Measurements from ENCODE around the gene NUP214.

The NUP214 gene

DNA sequence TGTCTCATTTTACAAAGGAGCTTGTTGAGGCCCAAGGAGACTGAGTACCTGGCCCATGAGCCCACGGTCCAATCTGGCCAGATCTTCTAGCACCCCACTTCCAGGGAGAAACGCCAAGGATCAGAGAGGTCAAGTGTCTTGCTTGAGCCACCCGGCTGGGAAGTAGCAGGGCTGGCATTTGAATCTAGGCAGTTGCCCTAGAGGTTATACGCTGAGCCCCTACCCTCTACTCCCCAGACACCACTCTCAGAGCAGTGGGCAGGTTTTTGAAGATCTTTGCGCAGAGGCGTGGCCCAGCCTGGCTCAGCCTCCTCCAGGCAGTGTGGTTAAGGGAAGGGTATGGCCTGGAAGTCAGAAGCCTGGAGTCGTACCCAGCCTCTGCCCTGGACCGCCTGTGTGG, 5.8 kb upstream of the NUP214 start:
- DNase-seq (ENCODE audit: low read depth): no peak
- TF ChIP-seq, protein P1, sequence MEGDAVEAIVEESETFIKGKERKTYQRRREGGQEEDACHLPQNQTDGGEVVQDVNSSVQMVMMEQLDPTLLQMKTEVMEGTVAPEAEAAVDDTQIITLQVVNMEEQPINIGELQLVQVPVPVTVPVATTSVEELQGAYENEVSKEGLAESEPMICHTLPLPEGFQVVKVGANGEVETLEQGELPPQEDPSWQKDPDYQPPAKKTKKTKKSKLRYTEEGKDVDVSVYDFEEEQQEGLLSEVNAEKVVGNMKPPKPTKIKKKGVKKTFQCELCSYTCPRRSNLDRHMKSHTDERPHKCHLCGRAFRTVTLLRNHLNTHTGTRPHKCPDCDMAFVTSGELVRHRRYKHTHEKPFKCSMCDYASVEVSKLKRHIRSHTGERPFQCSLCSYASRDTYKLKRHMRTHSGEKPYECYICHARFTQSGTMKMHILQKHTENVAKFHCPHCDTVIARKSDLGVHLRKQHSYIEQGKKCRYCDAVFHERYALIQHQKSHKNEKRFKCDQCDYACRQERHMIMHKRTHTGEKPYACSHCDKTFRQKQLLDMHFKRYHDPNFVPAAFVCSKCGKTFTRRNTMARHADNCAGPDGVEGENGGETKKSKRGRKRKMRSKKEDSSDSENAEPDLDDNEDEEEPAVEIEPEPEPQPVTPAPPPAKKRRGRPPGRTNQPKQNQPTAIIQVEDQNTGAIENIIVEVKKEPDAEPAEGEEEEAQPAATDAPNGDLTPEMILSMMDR (IDR thresholded peaks at IDR 0.05; ENCODE audit: insufficient read depth, low read depth, low read length, missing control alignments): no peak
- no peak overlapping the region for H3K4me3 ChIP-seq (ENCODE audit: low read depth, low read length)

DNA sequence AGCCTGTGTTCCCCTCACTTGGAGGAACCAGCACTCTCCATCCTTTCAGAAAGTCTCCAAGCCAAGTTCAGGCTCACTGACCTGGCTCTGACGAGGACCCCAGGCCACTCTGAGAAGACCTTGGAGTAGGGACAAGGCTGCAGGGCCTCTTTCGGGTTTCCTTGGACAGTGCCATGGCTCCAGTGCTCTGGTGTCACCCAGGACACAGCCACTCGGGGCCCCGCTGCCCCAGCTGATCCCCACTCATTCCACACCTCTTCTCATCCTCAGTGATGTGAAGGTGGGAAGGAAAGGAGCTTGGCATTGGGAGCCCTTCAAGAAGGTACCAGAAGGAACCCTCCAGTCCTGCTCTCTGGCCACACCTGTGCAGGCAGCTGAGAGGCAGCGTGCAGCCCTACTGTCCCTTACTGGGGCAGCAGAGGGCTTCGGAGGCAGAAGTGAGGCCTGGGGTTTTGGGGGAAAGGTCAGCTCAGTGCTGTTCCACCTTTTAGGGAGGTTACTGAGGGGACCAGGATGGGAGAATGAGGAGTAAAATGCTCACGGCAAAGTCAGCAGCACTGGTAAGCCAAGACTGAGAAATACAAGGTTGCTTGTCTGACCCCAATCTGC, 4.7 kb upstream of the NUP214 start:
- TF ChIP-seq, protein P1 (IDR thresholded peaks at IDR 0.05; ENCODE audit: insufficient read depth, low read depth, low read length, missing control alignments): no peak
- H3K4me3 ChIP-seq (ENCODE audit: low read depth, low read length): no peak overlapping the region
- no peak for DNase-seq (ENCODE audit: low read depth)

DNA sequence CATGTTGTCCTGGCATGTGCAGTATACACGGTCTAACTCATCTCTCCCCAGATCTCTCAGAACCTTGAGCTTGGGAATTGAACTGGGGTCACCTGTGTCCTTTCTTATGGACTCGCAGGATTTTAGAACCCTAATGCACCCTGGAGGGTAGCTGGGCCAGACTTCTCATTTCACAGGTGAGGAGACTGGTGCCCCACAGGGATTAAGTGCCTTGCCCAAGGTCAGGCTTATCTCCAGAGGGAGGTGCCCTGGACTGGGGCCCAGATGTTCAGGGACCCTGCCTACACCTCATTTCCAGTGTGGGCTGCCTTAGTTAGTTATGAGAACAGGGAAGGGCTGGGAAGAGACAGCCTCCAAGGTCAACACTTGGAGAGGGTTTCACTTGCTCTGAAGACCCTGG, 4.0 kb upstream of the NUP214 start:
- no peak overlapping the region for H3K4me3 ChIP-seq (ENCODE audit: low read depth, low read length)
- TF ChIP-seq, protein P1 (IDR thresholded peaks at IDR 0.05; ENCODE audit: insufficient read depth, low read depth, low read length, missing control alignments): no peak
- DNase-seq (ENCODE audit: low read depth): no peak

DNA sequence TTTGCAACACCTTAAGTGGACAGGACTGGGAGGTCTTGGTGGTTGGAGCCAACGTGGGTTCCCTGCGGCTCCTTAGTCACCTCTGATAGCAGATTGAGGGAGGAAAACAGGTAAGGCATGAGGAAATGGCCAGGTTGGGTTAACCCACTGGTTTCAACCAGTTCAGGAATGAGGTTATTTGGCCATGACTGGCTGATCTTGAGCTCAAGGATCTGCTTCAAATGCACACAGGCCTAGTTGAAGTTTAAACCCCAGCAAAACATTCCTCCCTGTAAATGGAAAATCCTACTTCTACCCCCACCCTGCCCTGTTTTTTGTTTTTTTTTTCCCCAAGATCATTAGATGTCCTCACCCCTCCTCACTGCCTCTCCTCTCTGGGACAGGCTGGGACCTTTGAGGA, 3.2 kb upstream of the NUP214 start:
- no peak overlapping the region for H3K4me3 ChIP-seq (ENCODE audit: low read depth, low read length)
- DNase-seq (ENCODE audit: low read depth): no peak
- TF ChIP-seq, protein P1 (IDR thresholded peaks at IDR 0.05; ENCODE audit: insufficient read depth, low read depth, low read length, missing control alignments): no peak

DNA sequence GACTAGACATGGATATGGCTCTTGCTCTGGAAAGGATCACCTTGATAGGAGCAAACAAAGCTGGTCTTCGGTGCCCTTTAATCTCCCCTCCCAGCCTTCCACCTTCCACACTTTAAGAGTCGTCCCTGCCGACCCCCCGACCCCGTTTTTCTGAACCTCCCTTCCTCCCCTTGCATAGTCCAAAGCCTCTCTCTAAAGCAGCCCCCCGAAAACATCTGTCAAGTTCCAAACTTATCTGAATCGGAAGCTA, 423 bp upstream of the NUP214 start:
- H3K4me3 ChIP-seq (ENCODE audit: low read depth, low read length): peak overlapping the region; percentile 79
- no peak for DNase-seq (ENCODE audit: low read depth)
- TF ChIP-seq, protein P1 (IDR thresholded peaks at IDR 0.05; ENCODE audit: insufficient read depth, low read depth, low read length, missing control alignments): no peak

DNA sequence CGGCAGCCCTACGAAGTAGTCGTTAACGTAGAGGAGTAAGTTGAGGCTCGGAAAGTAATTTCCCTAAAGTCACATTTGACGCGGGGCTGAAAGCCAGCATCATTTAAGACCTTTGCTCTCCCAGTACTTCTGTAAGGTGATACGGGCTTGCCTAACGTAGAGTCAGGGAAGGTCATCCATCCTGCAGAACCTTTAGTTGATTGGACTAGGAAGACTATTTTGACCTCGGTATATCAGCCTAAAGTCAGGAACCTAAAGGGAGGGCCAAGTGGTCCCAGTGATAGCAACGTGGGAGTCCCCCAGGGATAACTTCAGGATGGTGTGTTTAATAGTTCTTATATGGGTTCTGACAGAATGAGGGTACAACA, 657 bp downstream of the NUP214 start:
- TF ChIP-seq, protein P1 (IDR thresholded peaks at IDR 0.05; ENCODE audit: insufficient read depth, low read depth, low read length, missing control alignments): no peak
- DNase-seq (ENCODE audit: low read depth): no peak
- peak overlapping the region; percentile 90 for H3K4me3 ChIP-seq (ENCODE audit: low read depth, low read length)

DNA sequence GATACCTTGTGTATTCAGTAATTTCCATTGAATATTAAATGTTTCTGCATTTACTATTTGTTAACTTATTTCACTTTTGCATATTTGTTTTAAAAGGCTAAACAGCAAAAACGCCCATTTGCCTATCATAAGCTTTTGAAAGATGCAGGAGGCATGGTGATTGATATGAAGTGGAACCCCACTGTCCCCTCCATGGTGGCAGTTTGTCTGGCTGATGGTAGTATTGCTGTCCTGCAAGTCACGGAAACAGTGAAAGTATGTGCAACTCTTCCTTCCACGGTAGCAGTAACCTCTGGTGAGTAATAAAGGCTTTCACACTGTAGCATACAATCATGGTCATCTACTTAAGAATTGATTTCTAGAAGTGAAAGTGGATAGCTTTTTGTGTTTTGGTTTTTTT, 3.8 kb downstream of the NUP214 start:
- DNase-seq (ENCODE audit: low read depth): no peak
- TF ChIP-seq, protein P1 (IDR thresholded peaks at IDR 0.05; ENCODE audit: insufficient read depth, low read depth, low read length, missing control alignments): no peak
- no peak overlapping the region for H3K4me3 ChIP-seq (ENCODE audit: low read depth, low read length)

All from GM12865 (cell line).